Stimulated activated CD4-positive, alpha-beta T cell treated with anti-CD3 and anti-CD28 coated beads, Interleukin-1b, Interleukin-23, amount 100 ng/mL, for 24 hours (primary cell): ENCODE data around the gene ZNF430.
"Not testable (repeated sequence)": the region's sequence is repeated elsewhere in the genome, so short reads cannot be mapped to it uniquely, and the experiment has no call there.

Source experiments
- DNase-seq, 4 experiments: peaks; one replicate each; pipeline ENCODE4 v3.0.0-alpha.2; 2020; ENCODE audit warnings: low read depth in 4 of 4, low spot score in 1 of 4

The ZNF430 gene

DNA sequence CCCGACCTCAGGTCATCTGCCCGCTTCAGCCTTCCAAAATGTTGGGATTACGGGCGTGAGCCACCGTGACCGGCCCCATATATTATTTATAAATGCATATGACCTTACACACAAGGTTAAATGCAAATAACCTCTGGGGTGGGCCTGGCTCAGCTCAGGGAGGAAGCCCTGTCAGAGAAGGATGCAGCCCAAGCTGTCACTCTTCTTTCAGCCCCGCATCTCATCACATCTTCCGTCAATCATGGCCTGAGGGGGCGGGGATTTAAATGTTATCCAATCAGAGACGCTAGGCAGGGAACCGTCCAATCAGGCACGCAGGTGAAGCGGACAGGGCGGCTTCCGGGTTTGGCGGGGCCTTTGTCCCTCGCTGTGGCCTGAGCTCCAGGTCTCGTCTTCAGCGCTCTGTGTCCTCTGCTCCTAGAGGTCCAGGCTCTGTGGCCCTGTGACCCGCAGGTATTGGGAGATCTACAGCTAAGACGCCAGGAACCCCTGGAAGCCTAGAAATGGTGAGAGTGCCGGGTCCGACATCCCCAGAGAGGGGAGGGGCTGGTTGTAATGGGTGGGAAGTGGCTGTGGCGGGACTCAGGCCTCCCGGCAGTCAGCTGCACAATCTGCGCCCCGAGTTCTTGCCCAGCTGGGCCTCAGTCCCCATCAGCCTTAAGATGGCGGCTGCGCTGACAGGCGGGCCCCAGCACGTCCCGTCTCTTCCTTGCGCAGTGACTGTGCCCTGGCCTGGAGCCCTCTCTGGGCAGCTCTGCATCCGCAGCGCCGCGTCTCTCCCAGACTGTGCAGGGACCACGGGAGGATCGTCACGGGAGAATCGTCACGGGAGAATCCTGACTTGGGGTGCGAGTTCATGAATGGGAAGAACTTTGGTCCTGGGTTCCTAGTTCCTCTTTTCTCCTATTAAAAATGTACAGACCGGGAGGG lies at the start of gene ZNF430:
ZNF430 (plus strand) TSS at position 360 of the 930 bp plus-strand sequence; CDS start at position 504, 144 bp downstream.
- DNase-seq: peak; percentile 82 to 91 (median 90)

DNA sequence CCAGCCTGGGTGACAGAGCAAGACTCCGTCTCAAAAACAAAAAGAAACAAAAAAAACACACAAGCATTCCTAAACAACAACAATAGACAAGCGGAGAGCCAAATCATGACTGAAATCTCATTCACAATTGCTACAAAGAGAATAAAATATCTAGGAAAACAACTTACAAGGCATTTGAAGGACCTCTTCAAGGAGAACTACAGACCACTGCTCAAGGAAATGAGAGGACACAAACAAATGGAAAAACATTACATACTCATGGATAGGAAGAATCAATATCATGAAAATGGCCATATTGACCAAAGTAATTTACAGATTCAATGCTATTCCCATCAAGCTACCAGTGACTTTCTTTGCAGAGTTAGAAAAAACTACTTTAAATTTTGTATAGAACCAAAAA lies 27.7 kb upstream of the ZNF430 start:
- not testable (repeated sequence) for DNase-seq

DNA sequence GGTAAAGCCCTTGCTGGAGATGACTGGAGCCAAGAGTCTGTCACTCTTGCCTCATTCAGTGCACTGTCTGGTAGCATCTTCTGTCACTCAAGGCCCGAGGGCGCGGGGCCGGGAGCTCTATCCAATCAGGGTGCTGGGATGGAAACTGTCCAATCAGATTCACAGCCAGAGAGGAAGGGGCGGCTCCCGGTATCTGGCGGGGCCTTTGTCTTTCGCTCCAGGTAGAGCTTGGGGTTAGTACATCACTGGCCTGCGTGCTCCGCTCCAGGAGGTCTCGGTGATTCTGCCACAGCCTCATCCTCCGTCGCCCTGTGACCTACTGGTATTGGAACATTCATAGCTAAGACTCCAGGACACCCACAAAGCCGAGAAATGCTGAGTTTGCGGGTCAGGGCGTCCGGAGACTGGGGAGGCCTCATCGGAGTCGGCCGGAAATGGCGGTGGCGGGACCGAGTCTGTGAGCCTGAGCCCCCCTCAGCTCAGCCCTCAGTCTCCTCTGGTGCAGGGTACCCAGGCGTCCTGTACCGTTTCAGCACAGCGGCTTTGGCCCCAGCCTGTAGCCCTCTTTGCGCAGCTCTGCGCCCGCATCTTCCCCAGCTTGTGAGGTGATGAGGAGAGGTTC lies 20.6 kb upstream of the ZNF430 start:
- DNase-seq: peak; percentile 53 to 84 (median 70)

DNA sequence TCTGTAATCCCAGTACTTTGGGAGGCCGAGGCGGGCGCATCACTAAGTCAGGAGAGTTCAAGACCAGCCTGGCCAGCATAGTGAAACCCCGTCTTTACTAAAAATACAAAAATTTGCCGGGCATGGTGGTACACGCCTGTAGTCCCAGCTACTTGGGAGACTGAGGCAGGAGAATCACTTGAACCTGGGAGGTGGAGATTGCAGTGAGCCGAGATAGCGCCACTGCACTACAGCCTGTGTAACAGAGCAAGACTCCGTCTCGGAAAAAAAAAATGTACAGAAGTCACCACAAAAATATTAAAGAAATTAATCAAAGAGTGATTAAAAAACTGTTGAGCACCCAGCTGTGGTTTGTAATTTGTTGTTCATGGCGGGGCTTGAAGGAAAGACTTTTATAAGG lies 781 bp downstream of the ZNF430 start:
- not testable (repeated sequence) for DNase-seq

DNA sequence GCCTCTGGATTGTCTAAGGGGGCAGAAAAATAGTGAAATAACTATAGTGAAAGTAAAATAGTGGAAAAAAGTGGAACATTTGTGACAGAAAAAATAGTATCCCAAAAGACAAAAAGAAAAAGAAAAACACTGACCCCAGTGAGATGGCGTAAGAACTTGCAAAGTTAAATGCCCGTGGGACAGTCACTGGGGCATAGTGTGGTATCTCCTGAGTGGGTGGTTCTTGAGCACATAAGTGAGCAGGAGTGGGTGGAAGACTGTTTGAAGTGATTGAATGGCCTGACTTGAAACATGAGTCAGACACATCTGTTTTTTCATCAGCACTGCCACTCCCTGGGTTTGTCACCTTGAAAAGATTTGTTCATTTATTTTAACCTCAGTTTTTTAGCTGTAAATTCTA lies 2.5 kb downstream of the ZNF430 start:
- DNase-seq: no peak

DNA sequence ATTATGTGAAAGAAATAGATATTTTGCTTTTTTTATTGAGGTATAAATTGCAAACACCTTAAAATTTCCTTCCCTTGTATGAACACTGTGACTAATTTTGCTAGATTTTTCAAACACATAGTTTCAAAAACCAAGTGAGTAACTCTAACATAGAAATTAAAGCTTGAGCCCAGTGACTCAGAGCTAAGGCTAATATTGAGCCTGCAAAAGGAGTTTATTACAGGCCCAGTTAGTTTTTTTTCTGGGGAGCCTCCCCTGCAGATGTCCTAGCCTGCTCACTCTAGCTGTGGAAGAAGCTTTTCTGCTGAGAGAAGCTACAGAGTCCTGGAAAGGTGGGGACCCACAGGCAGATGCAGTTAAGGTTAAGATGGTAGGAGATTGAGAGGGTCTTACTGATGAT lies 3.4 kb downstream of the ZNF430 start:
- DNase-seq: no peak

DNA sequence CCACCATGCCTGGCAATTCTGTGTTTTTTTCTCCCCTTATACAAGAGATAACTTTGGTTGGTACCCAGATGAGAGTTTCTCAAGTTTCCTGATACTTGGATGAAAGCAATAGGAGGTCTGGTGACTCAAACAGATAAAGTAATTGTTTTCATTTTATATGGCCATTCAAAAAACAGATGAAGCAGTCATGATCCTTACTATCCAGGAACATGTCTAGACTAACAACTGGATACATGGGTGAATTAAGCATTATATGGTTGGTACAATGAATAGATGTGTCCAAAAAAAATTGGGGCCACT lies 8.5 kb downstream of the ZNF430 start:
- no peak for DNase-seq

DNA sequence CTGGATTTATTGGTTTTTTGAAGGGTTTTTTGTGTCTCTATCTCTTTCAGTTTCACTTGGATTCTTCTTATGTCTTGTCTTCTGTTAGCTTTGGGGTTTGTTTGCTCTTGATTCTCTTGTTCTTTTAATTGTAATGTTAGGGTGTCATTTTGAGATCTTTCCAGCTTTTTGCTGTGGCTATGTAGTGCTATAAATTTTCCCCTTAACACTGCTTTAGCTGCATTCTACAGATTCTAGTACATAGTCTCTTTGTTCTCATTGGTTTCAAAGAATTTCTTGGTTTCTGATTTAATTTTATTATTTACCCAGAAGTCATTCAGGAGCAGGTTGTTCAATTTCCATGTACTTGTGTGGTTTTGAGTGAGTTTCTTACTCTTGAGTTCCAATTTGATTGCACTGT lies 24.6 kb downstream of the ZNF430 start:
- DNase-seq: no peak

DNA sequence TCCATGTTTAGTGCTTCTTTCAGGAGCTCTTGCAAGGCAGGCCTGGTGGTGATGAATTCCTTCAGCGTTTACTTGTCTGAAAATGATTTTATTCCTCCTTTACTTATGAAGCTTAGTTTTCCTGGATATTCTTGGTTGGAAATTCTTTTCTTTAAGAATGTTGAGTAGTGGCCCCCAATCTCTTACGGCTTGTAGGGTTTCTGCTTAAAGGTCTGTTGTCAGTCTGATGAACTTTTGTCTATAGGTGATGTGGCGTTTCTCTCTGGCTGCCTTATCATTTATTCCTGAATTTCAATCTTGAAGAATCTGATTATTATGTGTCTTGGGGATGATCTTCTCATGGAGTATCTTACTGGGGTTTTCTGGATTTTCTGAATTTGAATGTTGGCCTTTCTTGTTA lies 26.0 kb downstream of the ZNF430 start:
- no peak for DNase-seq

DNA sequence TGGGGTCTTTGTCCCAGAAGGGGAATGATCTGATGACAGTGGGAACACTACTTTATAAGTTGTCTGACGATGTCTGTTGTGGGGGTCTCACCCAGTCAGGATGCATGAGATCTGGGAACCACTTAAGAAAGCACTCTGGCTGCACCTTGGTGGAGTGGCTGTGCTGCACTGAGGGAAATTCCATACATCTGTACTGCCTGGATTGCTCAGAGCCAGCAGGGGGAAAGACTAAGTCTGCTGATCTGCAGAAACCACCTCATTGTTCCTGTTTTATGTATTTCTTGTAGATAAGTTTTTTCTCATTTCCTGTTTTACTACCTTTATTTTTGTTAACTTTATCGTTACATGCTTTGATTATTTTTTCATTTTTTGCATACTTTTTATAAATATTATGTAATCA lies 27.3 kb downstream of the ZNF430 start:
- no peak for DNase-seq

DNA sequence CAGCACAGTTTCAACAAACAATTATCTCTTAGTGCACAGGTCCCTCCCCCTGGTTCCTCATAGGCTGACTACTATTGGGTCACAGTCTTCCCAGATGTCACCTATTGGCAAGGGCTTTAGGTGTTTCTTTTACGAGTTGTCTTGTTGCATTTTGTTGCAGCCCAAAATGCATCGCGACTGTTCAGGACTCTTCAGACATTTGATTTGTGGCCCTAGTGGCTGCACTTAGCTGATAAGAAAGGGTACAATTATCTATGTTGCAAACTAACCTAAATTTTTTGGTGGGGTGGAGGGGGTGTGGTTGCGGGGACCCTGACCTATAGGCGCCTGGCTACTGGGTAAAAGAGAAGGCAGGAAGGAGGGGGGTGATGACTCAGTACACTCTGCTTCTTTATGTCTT lies 32.4 kb downstream of the ZNF430 start:
- DNase-seq: no peak

DNA sequence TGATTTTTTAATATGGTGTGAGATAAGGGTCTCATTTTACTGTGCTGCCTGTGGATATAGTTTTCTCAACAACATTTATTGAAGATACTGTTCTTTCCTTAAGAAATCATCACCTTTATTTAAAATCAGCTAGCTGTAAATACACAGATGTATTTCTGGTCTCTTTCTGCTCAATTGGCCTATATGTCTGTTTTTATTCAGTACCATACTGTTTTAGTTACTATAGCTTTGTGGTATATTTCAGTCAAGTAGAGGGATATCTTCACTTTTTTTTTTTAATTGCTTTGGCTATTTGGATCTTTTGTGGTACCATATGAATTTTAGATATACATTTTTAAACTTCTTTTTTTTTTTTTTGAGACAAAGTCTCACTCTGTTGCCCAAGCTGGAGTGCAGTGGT lies 44.9 kb downstream of the ZNF430 start:
- DNase-seq: no peak

DNA sequence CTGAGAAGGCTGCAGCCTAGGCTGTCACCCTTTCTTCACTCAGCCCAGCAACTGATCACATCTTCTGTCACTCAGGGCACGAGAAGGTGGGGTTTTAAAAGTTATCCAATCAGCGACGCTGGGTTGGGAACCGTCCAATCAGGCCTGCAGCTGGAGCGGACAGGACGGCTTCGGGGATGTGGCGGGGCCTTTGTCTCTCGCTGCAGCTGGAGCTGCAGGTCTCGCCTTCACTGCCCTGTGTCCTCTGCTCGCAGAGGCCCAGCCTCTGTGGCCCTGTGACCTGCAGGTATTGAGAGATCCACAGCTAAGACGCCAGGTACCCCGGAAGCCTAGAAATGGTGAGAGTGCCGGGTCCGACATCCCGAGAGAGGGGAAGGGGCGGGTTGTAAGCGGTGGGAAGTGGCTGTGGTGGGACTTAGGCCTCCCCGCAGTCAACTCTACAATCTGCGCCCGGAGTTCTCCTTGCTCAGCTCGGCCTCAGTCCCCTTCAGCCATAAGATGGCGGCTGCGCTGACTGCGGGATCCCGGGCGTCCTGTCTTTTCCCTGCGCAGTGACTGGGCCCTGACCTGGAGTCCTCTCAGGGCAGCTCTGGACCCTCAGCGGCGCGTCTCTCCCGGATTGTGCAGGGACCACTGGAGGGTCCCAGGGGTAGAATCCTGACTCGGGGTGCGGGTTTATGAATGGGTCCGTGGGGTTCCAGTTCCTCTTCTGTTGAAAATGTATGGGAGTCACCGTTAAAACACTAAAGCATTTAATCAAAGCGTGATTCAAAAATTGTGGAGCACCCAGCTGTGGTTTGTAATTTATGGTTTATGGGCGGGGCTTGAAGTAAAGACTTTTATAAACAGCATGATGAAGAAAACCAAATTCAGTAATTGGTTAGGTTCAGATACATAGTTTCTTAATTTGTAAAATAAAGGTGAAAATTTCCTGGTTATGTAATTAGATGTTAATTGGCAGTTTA lies 61.8 kb downstream of the ZNF430 start, which contains the start of gene ZNF714:
ZNF714 (plus strand) TSS at position 193 of the 965 bp plus-strand sequence. CDS start 16,066 bp downstream, outside the sequence.
- DNase-seq: peak; percentile 34 to 77 (median 59)

DNA sequence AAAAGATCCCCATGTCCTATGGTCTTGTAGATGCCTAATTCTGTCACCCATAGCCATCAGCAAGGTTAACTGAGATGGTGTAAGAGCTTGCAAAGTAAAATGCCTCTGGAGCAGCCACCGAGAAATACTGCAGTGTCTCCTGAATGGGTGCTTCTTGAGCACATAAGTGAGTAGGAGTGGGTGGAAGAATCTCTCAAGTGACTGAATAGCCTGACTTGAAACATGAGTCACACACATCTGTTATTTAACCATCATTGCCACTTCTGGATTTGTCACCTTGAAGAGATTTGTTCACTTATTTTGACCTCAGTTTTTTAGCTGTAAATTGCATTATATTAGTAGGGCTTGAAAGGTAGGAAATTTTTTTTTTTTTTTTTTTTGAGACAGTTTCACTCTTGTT lies 63.9 kb downstream of the ZNF430 start:
- no peak for DNase-seq

DNA sequence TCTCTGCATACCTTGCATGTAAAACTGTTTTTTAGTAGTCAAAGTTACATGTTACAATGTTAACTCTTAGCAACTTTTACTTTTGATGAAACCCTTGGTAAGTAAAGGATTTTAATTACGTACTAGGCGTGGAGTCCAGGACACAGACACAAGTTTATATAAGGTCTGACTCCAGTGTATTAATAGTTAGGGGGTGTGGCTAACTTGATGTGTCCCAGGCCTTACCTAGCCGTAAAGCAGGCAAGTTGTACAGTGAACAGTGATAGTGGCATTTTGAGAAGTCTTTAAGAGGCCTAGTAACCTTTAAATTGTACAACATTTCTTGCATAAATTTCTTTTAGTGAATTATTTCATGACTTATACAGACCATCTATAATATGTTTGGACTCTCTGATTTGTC lies 67.4 kb downstream of the ZNF430 start:
- DNase-seq: no peak

DNA sequence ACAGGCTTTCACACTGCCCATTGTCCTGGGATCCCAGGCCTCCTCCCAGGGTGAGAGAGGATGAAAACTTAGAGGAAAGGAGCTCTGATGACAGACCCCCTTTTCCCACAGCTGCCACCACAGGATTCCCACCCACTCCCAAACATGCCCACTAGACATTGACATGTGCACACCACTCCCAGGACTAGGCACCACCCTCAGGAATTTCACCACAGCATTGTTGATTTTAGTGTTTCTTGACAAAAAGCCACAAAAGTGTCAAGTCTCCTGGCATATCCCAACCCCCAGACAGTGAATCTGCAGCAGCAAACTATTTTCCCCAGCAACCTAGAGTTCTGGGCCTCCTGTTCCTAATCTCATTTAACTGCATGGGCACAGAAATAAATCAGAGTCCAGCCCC lies 71.7 kb downstream of the ZNF430 start:
- no peak for DNase-seq

DNA sequence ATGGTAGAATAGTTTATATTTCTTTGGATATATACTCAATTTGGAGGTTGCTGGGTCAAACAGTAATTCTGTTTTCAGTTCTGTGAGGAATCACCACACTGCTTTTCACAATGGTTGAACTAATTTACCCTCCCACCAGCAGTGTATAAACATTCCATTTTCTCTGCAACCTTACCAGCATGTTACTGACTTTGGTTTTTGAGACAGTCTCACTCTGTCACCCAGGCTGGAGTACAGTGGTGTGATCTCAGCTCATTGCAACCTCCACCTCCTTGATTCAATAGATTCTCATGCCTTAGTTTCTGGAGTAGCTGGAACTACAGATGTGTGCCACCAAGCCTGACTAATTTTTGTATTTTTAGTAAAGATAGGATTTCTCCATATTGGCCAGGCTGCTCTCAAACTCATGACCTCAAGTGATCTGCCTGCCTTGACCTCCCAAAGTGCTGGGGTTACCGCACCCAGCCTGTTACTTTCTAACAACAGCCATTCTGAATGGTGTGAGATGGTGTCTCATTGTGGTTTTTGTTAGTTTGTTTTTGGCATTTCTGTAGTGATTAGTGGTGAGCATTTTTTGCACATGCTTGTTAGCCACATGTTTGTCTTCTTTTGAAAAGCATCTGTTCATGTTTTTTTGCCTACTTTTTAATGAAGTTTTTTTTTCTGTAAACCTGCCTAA lies 74.0 kb downstream of the ZNF430 start:
- DNase-seq: no peak

DNA sequence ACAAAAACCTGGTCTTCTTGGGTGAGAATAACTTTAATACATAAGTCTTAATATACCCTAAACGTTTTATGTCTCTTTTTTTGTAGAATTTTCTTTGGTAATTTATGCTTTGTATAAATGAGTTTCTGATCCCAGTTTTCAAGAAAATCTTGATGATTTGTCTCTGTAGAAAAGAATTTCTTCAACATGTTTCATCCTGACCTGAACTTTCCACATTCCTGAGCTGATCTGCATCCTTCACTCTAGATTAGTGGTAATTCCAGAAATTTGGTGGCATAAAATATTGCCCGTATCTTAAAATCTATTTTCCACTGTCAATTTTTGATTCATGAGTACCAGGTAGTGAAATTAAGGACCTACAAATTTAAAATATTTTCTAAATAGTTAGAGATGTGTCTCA lies 77.8 kb downstream of the ZNF430 start:
- DNase-seq: no peak

DNA sequence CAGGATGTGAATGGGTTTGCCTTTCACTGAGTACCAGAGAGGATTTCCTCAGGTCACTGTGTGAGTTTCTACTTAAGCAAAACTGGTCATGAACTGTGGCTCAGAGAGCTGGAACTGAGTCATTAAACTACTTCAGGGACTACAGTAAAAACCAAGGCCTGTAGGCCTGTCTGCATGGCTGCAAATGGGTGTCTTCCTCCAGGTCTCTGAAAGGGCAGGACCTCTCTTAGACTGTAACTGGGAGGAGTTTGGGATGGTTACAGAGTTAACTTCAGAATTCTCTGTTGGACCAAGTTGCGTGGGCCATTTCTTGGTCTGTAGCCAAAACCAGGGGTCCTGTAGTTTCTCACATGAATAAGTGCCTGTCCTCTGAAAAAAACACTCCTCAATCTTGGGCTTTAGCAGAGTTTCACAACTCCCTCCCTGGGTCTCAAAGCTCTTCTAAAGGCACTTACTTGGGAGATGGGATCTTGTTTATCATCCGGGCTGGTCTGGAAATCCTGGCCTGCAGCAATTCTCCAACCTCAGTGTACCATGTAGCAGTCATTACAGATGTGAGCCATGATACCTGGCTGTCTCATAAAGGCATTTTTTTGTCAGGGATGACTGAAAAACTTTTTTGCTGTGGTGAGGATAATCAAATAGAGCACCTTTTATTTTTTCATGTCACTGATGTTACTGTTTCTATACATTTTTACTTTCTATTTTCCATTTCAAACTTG lies 81.2 kb downstream of the ZNF430 start:
- no peak for DNase-seq

DNA sequence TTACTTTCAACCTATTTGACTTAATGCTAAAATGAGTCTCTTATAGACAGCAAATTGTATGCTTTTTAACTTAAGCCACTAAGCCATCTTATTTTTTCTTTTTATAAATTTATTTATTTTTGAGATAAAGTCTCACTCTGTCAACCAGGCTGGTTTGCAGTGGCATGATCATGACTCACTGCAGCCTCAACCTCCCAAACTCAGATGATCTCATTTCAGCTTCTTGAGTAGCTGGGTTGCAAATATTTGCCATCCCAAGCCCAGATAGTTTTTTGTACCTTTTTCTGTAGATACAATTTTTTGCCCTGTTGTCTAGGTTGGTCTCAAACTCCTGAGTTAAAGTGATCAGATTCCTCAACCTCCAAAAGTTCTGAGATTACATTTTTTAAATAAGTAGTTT lies 88.7 kb downstream of the ZNF430 start:
- DNase-seq: no peak
